GM23338 (cell line): ENCODE data around the gene EYS. TPM values are rescaled to one million over a fixed set of nuclear protein-coding genes. Genes with fewer than 3 reads are reported as not detected.
A peak's percentile ranks its signal among the peaks of the same experiment; 100 is the strongest.

Experiments used
- ATAC-seq: fragments of 200-7000 bp; cut with Tn5 transposase; 3 replicates; pipeline ENCODE4 v1.9.1; 2020
- DNase-seq: peaks from one replicate; pipeline ENCODE4 v3.0.0-alpha.2; 2015; ENCODE audit warnings: low spot score
- H2AFZ ChIP-seq: fragments of 200-600 bp; sonication (generic); 2 replicates; pipeline ENCODE4 v1.8.0; 2016; ENCODE audit warnings: antibody characterized with exemption, mild to moderate bottlenecking, moderate library complexity
- H3F3A ChIP-seq: fragments of 200-600 bp; sonication (generic); replicated peaks from 2 replicates; pipeline ENCODE4 v1.8.0; 2017; ENCODE audit warnings: antibody characterized with exemption, mixed run types, low read depth
- H3K27ac ChIP-seq: fragments of 200-600 bp; sonication (generic); 2 replicates; pipeline ENCODE4 v1.6.1; 2016; ENCODE audit warnings: low read depth
- H3K27me3 ChIP-seq: fragments of 200-600 bp; sonication (generic); 2 replicates; pipeline ENCODE4 v1.8.0; 2016; ENCODE audit warnings: mild to moderate bottlenecking, mixed run types, moderate library complexity; ENCODE audit not compliant: insufficient read depth
- H3K36me3 ChIP-seq: fragments of 200-600 bp; sonication (generic); 2 replicates; pipeline ENCODE4 v1.8.0; 2016; ENCODE audit warnings: mild to moderate bottlenecking; ENCODE audit not compliant: insufficient read depth
- H3K4me1 ChIP-seq: fragments of 200-600 bp; sonication (generic); 2 replicates; pipeline ENCODE4 v1.8.0; 2016; ENCODE audit warnings: mild to moderate bottlenecking, moderate library complexity; ENCODE audit not compliant: insufficient read depth
- H3K4me2 ChIP-seq: fragments of 200-600 bp; sonication (generic); 2 replicates; pipeline ENCODE4 v1.7.1; 2017; ENCODE audit warnings: mixed run types
- H3K4me3 ChIP-seq: fragments of 200-600 bp; sonication (generic); 2 replicates; pipeline ENCODE4 v1.6.1; 2016; ENCODE audit warnings: mixed run types
- H3K79me2 ChIP-seq: fragments of 200-600 bp; sonication (generic); replicated peaks from 2 replicates; pipeline ENCODE4 v1.8.0; 2017; ENCODE audit warnings: mild to moderate bottlenecking; ENCODE audit not compliant: insufficient read depth
- H3K9me2 ChIP-seq: fragments of 200-600 bp; sonication (generic); 2 replicates; pipeline ENCODE4 v1.8.0; 2017; ENCODE audit not compliant: insufficient read depth
- H4K20me1 ChIP-seq: fragments of 200-600 bp; sonication (generic); replicated peaks from 2 replicates; pipeline ENCODE4 v1.8.0; 2017; ENCODE audit warnings: mild to moderate bottlenecking; ENCODE audit not compliant: insufficient read depth
- H3K27ac Mint-ChIP-seq: 2 replicates; pipeline ENCODE4 v1.8.0; 2020; ENCODE audit warnings: inconsistent platforms, mild to moderate bottlenecking, moderate library complexity, mixed read lengths
- H3K27me3 Mint-ChIP-seq: 3 replicates; pipeline ENCODE4 v1.8.0; 2022; ENCODE audit warnings: low read depth, mild to moderate bottlenecking, moderate library complexity, mixed read lengths, inconsistent platforms; ENCODE audit not compliant: insufficient read depth, poor library complexity
- H3K36me3 Mint-ChIP-seq: 3 replicates; pipeline ENCODE4 v1.8.0; 2021; ENCODE audit warnings: low read depth, mild to moderate bottlenecking, inconsistent platforms, moderate library complexity, mixed read lengths
- H3K4me1 Mint-ChIP-seq: 3 replicates; pipeline ENCODE4 v1.8.0; 2020; ENCODE audit warnings: mild to moderate bottlenecking, inconsistent platforms, mixed read lengths
- H3K4me3 Mint-ChIP-seq: 3 replicates; pipeline ENCODE4 v1.8.0; 2021; ENCODE audit warnings: moderate library complexity, mild to moderate bottlenecking, inconsistent platforms, mixed read lengths
- H3K9me3 Mint-ChIP-seq: 3 replicates; pipeline ENCODE4 v1.8.0; 2020; ENCODE audit warnings: moderate library complexity, mild to moderate bottlenecking, inconsistent platforms, mixed read lengths
- CREB1 ChIP-seq: fragments of 250-450 bp; sonication (Bioruptor Pico); IDR thresholded peaks from 2 replicates; pipeline ENCODE4 v1.5.0; 2020; ENCODE audit warnings: low read depth, mild to moderate bottlenecking, moderate library complexity
- EZH2 ChIP-seq: fragments of 200-600 bp; sonication (generic); IDR thresholded peaks from one replicate; pipeline ENCODE4 v1.8.0; 2017; ENCODE audit warnings: antibody characterized with exemption, mild to moderate bottlenecking, low read depth; ENCODE audit not compliant: unreplicated experiment
- EZH2phosphoT487 ChIP-seq: fragments of 200-600 bp; sonication (generic); IDR thresholded peaks from one replicate; pipeline ENCODE4 v1.8.1; 2018; ENCODE audit warnings: antibody characterized with exemption; ENCODE audit not compliant: unreplicated experiment
- JUNB ChIP-seq: IDR thresholded peaks from one replicate; pipeline ENCODE4 v1.6.1; 2016; ENCODE audit warnings: antibody characterized with exemption; ENCODE audit not compliant: unreplicated experiment
- NANOG ChIP-seq: IDR thresholded peaks from 2 replicates; pipeline ENCODE4 v1.6.1; 2016; ENCODE audit warnings: antibody characterized with exemption, borderline replicate concordance
- POLR2AphosphoS5 ChIP-seq: IDR thresholded peaks from 2 replicates; pipeline ENCODE4 v1.6.1; 2016; ENCODE audit warnings: antibody characterized with exemption, low read depth
- STAT1 ChIP-seq: IDR thresholded peaks from one replicate; pipeline ENCODE4 v1.6.1; 2016; ENCODE audit warnings: antibody characterized with exemption; ENCODE audit not compliant: unreplicated experiment
- ZNF114 ChIP-seq: fragments of 250-450 bp; sonication (Bioruptor Pico); IDR thresholded peaks from 2 replicates; pipeline ENCODE4 v1.5.0; 2020; ENCODE audit warnings: mild to moderate bottlenecking, moderate library complexity
- ZNF331 ChIP-seq: fragments of 250-450 bp; sonication (Bioruptor Pico); IDR thresholded peaks from 2 replicates; pipeline ENCODE4 v1.5.0; 2020; ENCODE audit warnings: low read depth, mild to moderate bottlenecking, moderate library complexity
- polyA plus RNA-seq: library from polyadenylated mRNA; unstranded; fragments of >200 nt; fragmentation: Nextera tagmentation; extraction: Ambion mirVana; gene quantifications from 2 replicates; pipeline ENCODE4 v1.2.1, GENCODE V29; 2016
- total RNA-seq: library from RNA; depleted of rRNA; stranded (reverse); fragments of >200 nt; shearing (Covaris generic); gene quantifications from 2 replicates; pipeline ENCODE4 v1.2.3, GENCODE V29; 2014
- TF ChIP-seq, protein P1 (sequence below): fragments of 250-450 bp; sonication (Bioruptor Pico); IDR thresholded peaks from 2 replicates; pipeline ENCODE4 v1.5.0; 2020; ENCODE audit warnings: mild to moderate bottlenecking, moderate library complexity
- TF ChIP-seq, protein P2 (sequence below): IDR thresholded peaks from 2 replicates; pipeline ENCODE4 v1.6.1; 2016; ENCODE audit warnings: antibody characterized with exemption
- TF ChIP-seq, protein P3 (sequence below): IDR thresholded peaks from one replicate; pipeline ENCODE4 v1.6.1; 2018; ENCODE audit warnings: antibody characterized with exemption; ENCODE audit not compliant: unreplicated experiment
- TF ChIP-seq, protein P4 (sequence below), 2 experiments: fragments of 200-600 bp in 1 of 2; sonication (generic) in 1 of 2; conservative IDR thresholded peaks; 2 replicates each; pipeline versions ENCODE4 v1.5.1 to v1.6.1; 2016 to 2017; ENCODE audit warnings: antibody characterized with exemption in 2 of 2, low read depth in 2 of 2, mild to moderate bottlenecking in 2 of 2, moderate library complexity in 1 of 2

EYS gene
- total and polyA plus RNA-seq, 2 experiments from 2014 or later, result 0.38 to 0.52 TPM

DNA sequence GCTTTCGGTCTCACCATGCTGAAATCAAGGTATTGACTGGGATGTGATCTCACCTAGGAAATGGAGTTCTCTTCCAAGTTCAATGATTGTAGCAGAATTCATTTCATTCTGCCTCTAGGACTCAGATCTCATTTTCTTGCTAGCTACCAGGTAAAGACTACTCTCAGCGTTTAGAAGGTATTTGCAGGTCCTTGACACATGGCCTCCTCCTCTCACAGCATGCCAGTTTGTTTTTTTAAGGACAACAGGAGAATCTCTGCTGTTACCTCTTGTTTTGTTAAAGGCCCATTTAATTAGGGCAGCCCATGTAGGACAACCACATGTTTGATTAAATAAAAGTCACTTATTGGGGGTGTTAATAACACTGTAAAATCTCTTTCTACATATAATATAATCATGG is 757.8 kb downstream of the EYS start:
- H3K4me1 Mint-ChIP-seq, result peaks cover 7% of the 10 kb centered on the region; the same call in 2 of the 3 replicates
- H3K9me2 ChIP-seq, result no peaks in the 10 kb centered on the region
- no peaks in the 10 kb centered on the region for H3K27me3 ChIP-seq
- H3K27ac Mint-ChIP-seq, result no peak overlapping the region
- no peaks in the 10 kb centered on the region for H3K4me1 ChIP-seq
- H3K27ac ChIP-seq, result no peak overlapping the region
- H3K27me3 Mint-ChIP-seq, result no peaks in the 10 kb centered on the region
- no peak overlapping the region for H3K4me3 Mint-ChIP-seq
- no peaks in the 10 kb centered on the region for H4K20me1 ChIP-seq
- H2AFZ ChIP-seq, result peak overlapping the region; percentile 21; the same call in 1 of the 2 replicates
- no peaks in the 10 kb centered on the region; the same call in 2 of the 3 replicates for H3K9me3 Mint-ChIP-seq
- H3F3A ChIP-seq, result no peaks in the 10 kb centered on the region
- TF ChIP-seq JUNB (no peak), ZNF114 (CRISPR knock-in tag) (no peak), STAT1 (no peak), CREB1 (no peak), ZNF331 (CRISPR knock-in tag) (no peak), POLR2AphosphoS5 (no peak), EZH2phosphoT487 (no peak), NANOG (no peak), EZH2 (no peak)
- TF ChIP-seq, protein P1, sequence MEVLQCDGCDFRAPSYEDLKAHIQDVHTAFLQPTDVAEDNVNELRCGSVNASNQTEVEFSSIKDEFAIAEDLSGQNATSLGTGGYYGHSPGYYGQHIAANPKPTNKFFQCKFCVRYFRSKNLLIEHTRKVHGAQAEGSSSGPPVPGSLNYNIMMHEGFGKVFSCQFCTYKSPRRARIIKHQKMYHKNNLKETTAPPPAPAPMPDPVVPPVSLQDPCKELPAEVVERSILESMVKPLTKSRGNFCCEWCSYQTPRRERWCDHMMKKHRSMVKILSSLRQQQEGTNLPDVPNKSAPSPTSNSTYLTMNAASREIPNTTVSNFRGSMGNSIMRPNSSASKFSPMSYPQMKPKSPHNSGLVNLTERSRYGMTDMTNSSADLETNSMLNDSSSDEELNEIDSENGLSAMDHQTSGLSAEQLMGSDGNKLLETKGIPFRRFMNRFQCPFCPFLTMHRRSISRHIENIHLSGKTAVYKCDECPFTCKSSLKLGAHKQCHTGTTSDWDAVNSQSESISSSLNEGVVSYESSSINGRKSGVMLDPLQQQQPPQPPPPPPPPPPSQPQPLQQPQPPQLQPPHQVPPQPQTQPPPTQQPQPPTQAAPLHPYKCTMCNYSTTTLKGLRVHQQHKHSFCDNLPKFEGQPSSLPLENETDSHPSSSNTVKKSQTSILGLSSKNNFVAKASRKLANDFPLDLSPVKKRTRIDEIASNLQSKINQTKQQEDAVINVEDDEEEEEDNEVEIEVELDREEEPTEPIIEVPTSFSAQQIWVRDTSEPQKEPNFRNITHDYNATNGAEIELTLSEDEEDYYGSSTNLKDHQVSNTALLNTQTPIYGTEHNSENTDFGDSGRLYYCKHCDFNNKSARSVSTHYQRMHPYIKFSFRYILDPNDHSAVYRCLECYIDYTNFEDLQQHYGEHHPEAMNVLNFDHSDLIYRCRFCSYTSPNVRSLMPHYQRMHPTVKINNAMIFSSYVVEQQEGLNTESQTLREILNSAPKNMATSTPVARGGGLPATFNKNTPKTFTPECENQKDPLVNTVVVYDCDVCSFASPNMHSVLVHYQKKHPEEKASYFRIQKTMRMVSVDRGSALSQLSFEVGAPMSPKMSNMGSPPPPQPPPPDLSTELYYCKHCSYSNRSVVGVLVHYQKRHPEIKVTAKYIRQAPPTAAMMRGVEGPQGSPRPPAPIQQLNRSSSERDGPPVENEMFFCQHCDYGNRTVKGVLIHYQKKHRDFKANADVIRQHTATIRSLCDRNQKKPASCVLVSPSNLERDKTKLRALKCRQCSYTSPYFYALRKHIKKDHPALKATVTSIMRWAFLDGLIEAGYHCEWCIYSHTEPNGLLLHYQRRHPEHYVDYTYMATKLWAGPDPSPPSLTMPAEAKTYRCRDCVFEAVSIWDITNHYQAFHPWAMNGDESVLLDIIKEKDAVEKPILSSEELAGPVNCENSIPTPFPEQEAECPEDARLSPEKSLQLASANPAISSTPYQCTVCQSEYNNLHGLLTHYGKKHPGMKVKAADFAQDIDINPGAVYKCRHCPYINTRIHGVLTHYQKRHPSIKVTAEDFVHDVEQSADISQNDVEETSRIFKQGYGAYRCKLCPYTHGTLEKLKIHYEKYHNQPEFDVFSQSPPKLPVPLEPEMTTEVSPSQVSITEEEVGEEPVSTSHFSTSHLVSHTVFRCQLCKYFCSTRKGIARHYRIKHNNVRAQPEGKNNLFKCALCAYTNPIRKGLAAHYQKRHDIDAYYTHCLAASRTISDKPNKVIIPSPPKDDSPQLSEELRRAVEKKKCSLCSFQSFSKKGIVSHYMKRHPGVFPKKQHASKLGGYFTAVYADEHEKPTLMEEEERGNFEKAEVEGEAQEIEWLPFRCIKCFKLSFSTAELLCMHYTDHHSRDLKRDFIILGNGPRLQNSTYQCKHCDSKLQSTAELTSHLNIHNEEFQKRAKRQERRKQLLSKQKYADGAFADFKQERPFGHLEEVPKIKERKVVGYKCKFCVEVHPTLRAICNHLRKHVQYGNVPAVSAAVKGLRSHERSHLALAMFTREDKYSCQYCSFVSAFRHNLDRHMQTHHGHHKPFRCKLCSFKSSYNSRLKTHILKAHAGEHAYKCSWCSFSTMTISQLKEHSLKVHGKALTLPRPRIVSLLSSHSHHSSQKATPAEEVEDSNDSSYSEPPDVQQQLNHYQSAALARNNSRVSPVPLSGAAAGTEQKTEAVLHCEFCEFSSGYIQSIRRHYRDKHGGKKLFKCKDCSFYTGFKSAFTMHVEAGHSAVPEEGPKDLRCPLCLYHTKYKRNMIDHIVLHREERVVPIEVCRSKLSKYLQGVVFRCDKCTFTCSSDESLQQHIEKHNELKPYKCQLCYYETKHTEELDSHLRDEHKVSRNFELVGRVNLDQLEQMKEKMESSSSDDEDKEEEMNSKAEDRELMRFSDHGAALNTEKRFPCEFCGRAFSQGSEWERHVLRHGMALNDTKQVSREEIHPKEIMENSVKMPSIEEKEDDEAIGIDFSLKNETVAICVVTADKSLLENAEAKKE (CRISPR knock-in tag), result no peak
- TF ChIP-seq, protein P2, sequence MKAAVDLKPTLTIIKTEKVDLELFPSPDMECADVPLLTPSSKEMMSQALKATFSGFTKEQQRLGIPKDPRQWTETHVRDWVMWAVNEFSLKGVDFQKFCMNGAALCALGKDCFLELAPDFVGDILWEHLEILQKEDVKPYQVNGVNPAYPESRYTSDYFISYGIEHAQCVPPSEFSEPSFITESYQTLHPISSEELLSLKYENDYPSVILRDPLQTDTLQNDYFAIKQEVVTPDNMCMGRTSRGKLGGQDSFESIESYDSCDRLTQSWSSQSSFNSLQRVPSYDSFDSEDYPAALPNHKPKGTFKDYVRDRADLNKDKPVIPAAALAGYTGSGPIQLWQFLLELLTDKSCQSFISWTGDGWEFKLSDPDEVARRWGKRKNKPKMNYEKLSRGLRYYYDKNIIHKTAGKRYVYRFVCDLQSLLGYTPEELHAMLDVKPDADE, result no peak
- TF ChIP-seq, protein P3, sequence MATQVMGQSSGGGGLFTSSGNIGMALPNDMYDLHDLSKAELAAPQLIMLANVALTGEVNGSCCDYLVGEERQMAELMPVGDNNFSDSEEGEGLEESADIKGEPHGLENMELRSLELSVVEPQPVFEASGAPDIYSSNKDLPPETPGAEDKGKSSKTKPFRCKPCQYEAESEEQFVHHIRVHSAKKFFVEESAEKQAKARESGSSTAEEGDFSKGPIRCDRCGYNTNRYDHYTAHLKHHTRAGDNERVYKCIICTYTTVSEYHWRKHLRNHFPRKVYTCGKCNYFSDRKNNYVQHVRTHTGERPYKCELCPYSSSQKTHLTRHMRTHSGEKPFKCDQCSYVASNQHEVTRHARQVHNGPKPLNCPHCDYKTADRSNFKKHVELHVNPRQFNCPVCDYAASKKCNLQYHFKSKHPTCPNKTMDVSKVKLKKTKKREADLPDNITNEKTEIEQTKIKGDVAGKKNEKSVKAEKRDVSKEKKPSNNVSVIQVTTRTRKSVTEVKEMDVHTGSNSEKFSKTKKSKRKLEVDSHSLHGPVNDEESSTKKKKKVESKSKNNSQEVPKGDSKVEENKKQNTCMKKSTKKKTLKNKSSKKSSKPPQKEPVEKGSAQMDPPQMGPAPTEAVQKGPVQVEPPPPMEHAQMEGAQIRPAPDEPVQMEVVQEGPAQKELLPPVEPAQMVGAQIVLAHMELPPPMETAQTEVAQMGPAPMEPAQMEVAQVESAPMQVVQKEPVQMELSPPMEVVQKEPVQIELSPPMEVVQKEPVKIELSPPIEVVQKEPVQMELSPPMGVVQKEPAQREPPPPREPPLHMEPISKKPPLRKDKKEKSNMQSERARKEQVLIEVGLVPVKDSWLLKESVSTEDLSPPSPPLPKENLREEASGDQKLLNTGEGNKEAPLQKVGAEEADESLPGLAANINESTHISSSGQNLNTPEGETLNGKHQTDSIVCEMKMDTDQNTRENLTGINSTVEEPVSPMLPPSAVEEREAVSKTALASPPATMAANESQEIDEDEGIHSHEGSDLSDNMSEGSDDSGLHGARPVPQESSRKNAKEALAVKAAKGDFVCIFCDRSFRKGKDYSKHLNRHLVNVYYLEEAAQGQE, result no peak
- TF ChIP-seq, protein P4, sequence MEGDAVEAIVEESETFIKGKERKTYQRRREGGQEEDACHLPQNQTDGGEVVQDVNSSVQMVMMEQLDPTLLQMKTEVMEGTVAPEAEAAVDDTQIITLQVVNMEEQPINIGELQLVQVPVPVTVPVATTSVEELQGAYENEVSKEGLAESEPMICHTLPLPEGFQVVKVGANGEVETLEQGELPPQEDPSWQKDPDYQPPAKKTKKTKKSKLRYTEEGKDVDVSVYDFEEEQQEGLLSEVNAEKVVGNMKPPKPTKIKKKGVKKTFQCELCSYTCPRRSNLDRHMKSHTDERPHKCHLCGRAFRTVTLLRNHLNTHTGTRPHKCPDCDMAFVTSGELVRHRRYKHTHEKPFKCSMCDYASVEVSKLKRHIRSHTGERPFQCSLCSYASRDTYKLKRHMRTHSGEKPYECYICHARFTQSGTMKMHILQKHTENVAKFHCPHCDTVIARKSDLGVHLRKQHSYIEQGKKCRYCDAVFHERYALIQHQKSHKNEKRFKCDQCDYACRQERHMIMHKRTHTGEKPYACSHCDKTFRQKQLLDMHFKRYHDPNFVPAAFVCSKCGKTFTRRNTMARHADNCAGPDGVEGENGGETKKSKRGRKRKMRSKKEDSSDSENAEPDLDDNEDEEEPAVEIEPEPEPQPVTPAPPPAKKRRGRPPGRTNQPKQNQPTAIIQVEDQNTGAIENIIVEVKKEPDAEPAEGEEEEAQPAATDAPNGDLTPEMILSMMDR (conservative IDR thresholded peaks at IDR 0.05; ENCODE audit: low read depth in 2 of 2), result no peak
- H3K79me2 ChIP-seq, result no peaks in the 10 kb centered on the region
- H3K4me3 ChIP-seq, result no peak overlapping the region
- H3K36me3 Mint-ChIP-seq, result no peaks in the 10 kb centered on the region
- ATAC-seq, result peak; percentile 36; the same call in 1 of the 3 replicates
- DNase-seq, result peak; percentile 14
- H3K36me3 ChIP-seq, result no peaks in the 10 kb centered on the region
- no peak overlapping the region for H3K4me2 ChIP-seq
